ENCODE results near the gene MAPK8.
"Not testable (repeated sequence)": the region's sequence is repeated elsewhere in the genome, so short reads cannot be mapped to it uniquely, and the experiment has no call there.

Gene MAPK8

GRCh38 chr10:48336978-48337599, 30.6 kb downstream of the MAPK8 start:
- no peak for DNase-seq (ENCODE audit: low spot score)

- no peak for DNase-seq (ENCODE audit: low spot score)
Observed at GRCh38 chr10:48340734-48341133, 34.3 kb downstream of the MAPK8 start.

GRCh38 chr10:48343106-48343505, 36.6 kb downstream of the MAPK8 start:
- DNase-seq (ENCODE audit: low spot score): no peak

- DNase-seq (ENCODE audit: low spot score): no peak
Observed at GRCh38 chr10:48343921-48344598, 37.6 kb downstream of the MAPK8 start.

GRCh38 chr10:48346248-48346647, 39.8 kb downstream of the MAPK8 start:
- not testable (repeated sequence) for DNase-seq (ENCODE audit: low spot score)

- DNase-seq (ENCODE audit: low spot score): not testable (repeated sequence)
Observed at GRCh38 chr10:48347539-48347938, 41.1 kb downstream of the MAPK8 start.

- not testable (repeated sequence) for DNase-seq (ENCODE audit: low spot score)
Observed at GRCh38 chr10:48347943-48348342, 41.5 kb downstream of the MAPK8 start.

GRCh38 chr10:48353246-48353645, 46.8 kb downstream of the MAPK8 start:
- DNase-seq (ENCODE audit: low spot score): no peak

- DNase-seq (ENCODE audit: low spot score): no peak
Observed at GRCh38 chr10:48357631-48358030, 51.2 kb downstream of the MAPK8 start.

- no peak for DNase-seq (ENCODE audit: low spot score)
Observed at GRCh38 chr10:48358162-48358561, 51.7 kb downstream of the MAPK8 start.

GRCh38 chr10:48358838-48359237, 52.4 kb downstream of the MAPK8 start:
- DNase-seq (ENCODE audit: low spot score): no peak

GRCh38 chr10:48361176-48361575, 54.7 kb downstream of the MAPK8 start:
- no peak for DNase-seq (ENCODE audit: low spot score)

- DNase-seq (ENCODE audit: low spot score): no peak
Observed at GRCh38 chr10:48363617-48364355, 57.3 kb downstream of the MAPK8 start.

- DNase-seq (ENCODE audit: low spot score): no peak
Observed at GRCh38 chr10:48364659-48365405, 58.4 kb downstream of the MAPK8 start.

- DNase-seq (ENCODE audit: low spot score): no peak
Observed at GRCh38 chr10:48365668-48366067, 59.2 kb downstream of the MAPK8 start.

- no peak for DNase-seq (ENCODE audit: low spot score)
Observed at GRCh38 chr10:48366261-48366660, 59.8 kb downstream of the MAPK8 start.

- DNase-seq (ENCODE audit: low spot score): no peak
Observed at GRCh38 chr10:48369501-48369900, 63.0 kb downstream of the MAPK8 start.

GRCh38 chr10:48377751-48378530, 71.5 kb downstream of the MAPK8 start:
- DNase-seq (ENCODE audit: low spot score): no peak

- no peak for DNase-seq (ENCODE audit: low spot score)
Observed at GRCh38 chr10:48378675-48379074, 72.2 kb downstream of the MAPK8 start.

GRCh38 chr10:48381971-48382370, 75.5 kb downstream of the MAPK8 start:
- no peak for DNase-seq (ENCODE audit: low spot score)

GRCh38 chr10:48382982-48383381, 76.5 kb downstream of the MAPK8 start:
- no peak for DNase-seq (ENCODE audit: low spot score)

GRCh38 chr10:48383393-48383792, 76.9 kb downstream of the MAPK8 start:
- DNase-seq (ENCODE audit: low spot score): no peak

All from HuH-7.5 (cell line).